PFSK-1 (cell line): ENCODE results near the gene TTC3.

Source experiments
- FOXP2 ChIP-seq: optimal IDR thresholded peaks from 2 replicates; pipeline ENCODE3; 2011; ENCODE audit warnings: borderline replicate concordance, control low read depth, inconsistent platforms; ENCODE audit not compliant: insufficient read depth; ENCODE audit errors: extremely low read length, extremely low read depth
- POLR2AphosphoS5 ChIP-seq: IDR thresholded peaks from 2 replicates; pipeline ENCODE4 v1.6.1; 2012; ENCODE audit warnings: low read depth, mild to moderate bottlenecking, control low read depth, low read length, moderate library complexity
- SIN3A ChIP-seq: IDR thresholded peaks from 2 replicates; pipeline ENCODE4 v1.6.1; 2012; ENCODE audit warnings: mild to moderate bottlenecking, low read length, moderate library complexity, borderline replicate concordance; ENCODE audit not compliant: insufficient read depth
- TAF1 ChIP-seq: IDR thresholded peaks from 2 replicates; pipeline ENCODE4 v1.6.1; 2012; ENCODE audit warnings: low read length, control low read depth, borderline replicate concordance; ENCODE audit not compliant: insufficient read depth
- TF ChIP-seq, protein P1 (sequence below), 2 experiments: IDR thresholded peaks; 2 replicates each; pipeline versions ENCODE4 v1.6.1 to v1.8.0; 2011 to 2012; ENCODE audit warnings: low read depth in 2 of 2, low read length in 2 of 2, control low read depth in 1 of 2, inconsistent platforms in 1 of 2, mild to moderate bottlenecking in 1 of 2, moderate library complexity in 1 of 2; ENCODE audit not compliant: insufficient read depth in 1 of 2

Gene TTC3

DNA sequence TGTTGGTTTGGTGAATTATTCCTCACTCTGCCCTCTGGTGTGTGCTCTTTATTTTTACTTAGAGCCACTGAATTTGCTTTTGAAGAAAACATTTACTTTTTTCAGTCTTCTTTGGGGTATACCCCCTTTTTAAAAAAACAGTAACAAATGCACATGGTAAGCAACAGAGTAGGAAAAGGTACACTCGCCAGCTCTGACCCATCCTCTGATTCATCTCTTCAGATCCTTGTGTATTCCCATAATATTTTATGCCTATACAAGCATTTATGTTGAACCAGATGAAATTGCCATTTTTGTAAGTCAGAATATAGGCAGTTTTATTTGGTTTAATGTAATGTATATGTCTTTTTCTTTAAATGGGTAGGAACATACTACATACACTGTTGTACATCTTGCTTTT, 28.3 kb downstream of the TTC3 start:
- TF ChIP-seq, protein P1, sequence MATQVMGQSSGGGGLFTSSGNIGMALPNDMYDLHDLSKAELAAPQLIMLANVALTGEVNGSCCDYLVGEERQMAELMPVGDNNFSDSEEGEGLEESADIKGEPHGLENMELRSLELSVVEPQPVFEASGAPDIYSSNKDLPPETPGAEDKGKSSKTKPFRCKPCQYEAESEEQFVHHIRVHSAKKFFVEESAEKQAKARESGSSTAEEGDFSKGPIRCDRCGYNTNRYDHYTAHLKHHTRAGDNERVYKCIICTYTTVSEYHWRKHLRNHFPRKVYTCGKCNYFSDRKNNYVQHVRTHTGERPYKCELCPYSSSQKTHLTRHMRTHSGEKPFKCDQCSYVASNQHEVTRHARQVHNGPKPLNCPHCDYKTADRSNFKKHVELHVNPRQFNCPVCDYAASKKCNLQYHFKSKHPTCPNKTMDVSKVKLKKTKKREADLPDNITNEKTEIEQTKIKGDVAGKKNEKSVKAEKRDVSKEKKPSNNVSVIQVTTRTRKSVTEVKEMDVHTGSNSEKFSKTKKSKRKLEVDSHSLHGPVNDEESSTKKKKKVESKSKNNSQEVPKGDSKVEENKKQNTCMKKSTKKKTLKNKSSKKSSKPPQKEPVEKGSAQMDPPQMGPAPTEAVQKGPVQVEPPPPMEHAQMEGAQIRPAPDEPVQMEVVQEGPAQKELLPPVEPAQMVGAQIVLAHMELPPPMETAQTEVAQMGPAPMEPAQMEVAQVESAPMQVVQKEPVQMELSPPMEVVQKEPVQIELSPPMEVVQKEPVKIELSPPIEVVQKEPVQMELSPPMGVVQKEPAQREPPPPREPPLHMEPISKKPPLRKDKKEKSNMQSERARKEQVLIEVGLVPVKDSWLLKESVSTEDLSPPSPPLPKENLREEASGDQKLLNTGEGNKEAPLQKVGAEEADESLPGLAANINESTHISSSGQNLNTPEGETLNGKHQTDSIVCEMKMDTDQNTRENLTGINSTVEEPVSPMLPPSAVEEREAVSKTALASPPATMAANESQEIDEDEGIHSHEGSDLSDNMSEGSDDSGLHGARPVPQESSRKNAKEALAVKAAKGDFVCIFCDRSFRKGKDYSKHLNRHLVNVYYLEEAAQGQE (IDR thresholded peaks at IDR 0.05; ENCODE audit: insufficient read depth in 1 of 2, low read depth in 2 of 2, low read length in 2 of 2), result no peak
- no peak for TF ChIP-seq SIN3A

DNA sequence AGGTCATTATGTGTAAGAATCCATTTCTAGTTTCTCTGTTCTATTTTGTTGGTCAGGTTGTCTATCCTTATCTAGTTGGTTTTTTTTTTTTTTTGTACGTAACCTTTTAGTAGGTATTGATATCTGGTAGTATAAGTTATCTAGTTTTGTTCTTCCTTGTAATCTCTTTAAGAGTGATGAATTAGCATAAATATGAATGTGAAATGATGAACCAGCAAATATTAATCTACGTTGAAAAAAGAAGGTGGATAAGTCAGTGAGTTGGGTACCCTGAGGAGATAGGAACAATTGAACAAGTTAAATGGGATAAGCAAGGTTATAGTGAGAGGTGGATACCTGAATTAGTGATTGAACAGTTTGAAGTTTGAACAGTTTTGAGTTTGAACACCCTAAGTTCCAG, 33.9 kb downstream of the TTC3 start:
- TF ChIP-seq SIN3A (no peak), TAF1 (no peak), FOXP2 (no peak), POLR2AphosphoS5 (no peak)
- TF ChIP-seq, protein P1 (IDR thresholded peaks at IDR 0.05; ENCODE audit: insufficient read depth in 1 of 2, low read depth in 2 of 2, low read length in 2 of 2), result no peak

DNA sequence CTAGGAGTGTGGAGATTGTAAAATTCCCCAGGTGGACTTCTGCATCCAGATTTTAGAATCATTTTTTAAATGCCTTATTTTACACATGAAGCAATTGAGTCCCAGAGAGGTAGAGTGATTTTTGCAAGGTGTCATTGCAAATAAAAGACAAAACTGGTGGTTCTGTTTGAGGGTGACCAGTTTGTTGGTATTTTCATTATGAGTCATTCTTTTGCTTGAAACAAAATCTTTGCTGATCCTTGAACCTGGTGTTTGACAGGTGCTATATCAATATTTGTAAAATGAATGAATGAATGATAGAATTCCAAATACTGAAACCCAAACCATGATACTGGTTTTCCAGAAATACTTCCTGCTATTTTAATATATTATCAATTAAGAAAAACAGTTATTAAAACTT, 44.1 kb downstream of the TTC3 start:
- TF ChIP-seq, protein P1 (IDR thresholded peaks at IDR 0.05; ENCODE audit: insufficient read depth in 1 of 2, low read depth in 2 of 2, low read length in 2 of 2), result no peak
- no peak for TF ChIP-seq TAF1
- no peak for TF ChIP-seq FOXP2
- no peak for TF ChIP-seq POLR2AphosphoS5
- TF ChIP-seq SIN3A, result no peak

DNA sequence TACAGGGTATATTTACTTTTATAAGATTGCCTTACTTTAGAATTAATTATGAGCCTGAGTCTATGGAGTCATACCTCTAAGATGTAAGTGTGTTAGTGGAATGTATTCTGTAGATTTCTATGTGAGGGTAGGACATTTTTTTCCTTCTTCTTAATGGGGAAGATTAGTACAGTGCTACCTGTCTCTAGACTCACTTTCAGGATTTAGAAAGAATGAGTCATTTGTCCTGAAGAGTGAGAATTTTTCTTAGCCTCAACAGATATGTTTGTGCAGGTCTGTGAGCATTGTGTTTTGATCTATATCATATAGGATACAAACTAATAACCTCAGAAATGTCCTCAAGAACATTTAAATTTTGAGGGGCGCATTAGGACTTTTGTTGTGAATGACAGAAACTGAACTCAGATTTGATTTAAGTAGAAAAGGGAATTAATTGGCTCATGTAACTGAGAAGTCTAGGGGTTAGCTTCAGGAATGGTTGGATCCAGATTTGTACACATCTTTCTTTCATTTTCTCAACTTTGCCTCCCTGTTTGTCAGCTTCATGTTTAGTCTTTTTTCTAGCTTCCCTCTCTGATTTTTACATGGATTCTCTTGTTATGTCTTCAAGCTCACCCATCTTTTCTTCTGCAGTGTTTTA, 45.3 kb downstream of the TTC3 start:
- TF ChIP-seq POLR2AphosphoS5 (no peak), FOXP2 (no peak), TAF1 (no peak), SIN3A (no peak)
- TF ChIP-seq, protein P1 (IDR thresholded peaks at IDR 0.05; ENCODE audit: insufficient read depth in 1 of 2, low read depth in 2 of 2, low read length in 2 of 2), result no peak
